Fibroblast of mammary gland (primary cell): ENCODE results near the gene SRGAP1.

Experiments
- DNase-seq: peaks from one replicate; pipeline ENCODE4 v3.0.0-alpha.2; 2010; ENCODE audit warnings: low read depth
- H3K4me3 ChIP-seq: 2 replicates; pipeline ENCODE4 v1.5.1; 2011; ENCODE audit warnings: low read depth, mild to moderate bottlenecking, low read length, moderate library complexity; ENCODE audit not compliant: control insufficient read depth
- CTCF ChIP-seq: conservative IDR thresholded peaks from 2 replicates; pipeline ENCODE4 v1.5.1; 2011; ENCODE audit warnings: low read depth, low read length, inconsistent platforms; ENCODE audit not compliant: control insufficient read depth, insufficient read depth

Gene SRGAP1

GRCh38 chr12:64077922-64078321 is 233.4 kb downstream of the SRGAP1 start:
- peak; percentile 47 for TF ChIP-seq CTCF
- DNase-seq = no peak
- no peak overlapping the region for H3K4me3 ChIP-seq

- no peak for DNase-seq
- no peak for TF ChIP-seq CTCF
Measured at GRCh38 chr12:64080319-64081007, 236.0 kb downstream of the SRGAP1 start.

GRCh38 chr12:64081008-64081404 is 236.5 kb downstream of the SRGAP1 start:
- no peak overlapping the region for H3K4me3 ChIP-seq
- no peak for DNase-seq
- TF ChIP-seq CTCF = no peak

More at GRCh38 chr12:64080319-64081007, 236.0 kb downstream of the SRGAP1 start:
- no peak overlapping the region for H3K4me3 ChIP-seq

- no peak for TF ChIP-seq CTCF
- DNase-seq = no peak
- H3K4me3 ChIP-seq = no peak overlapping the region
Measured at GRCh38 chr12:64082116-64082515, 237.6 kb downstream of the SRGAP1 start.

GRCh38 chr12:64082866-64083268 is 238.4 kb downstream of the SRGAP1 start:
- no peak overlapping the region for H3K4me3 ChIP-seq

GRCh38 chr12:64083285-64084210 is 239.0 kb downstream of the SRGAP1 start:
- peak; percentile 96 for DNase-seq
- H3K4me3 ChIP-seq = no peak overlapping the region
- no peak for TF ChIP-seq CTCF

More at GRCh38 chr12:64082866-64083268, 238.4 kb downstream of the SRGAP1 start:
- DNase-seq = no peak
- no peak for TF ChIP-seq CTCF
